Measurements from ENCODE around the gene ARID1B. TPM values are rescaled to one million over a fixed set of nuclear protein-coding genes. Genes with fewer than 3 reads are reported as not detected.

ARID1B gene
- total RNA-seq, 1 experiment from 2014 or later = 35.6 TPM

GRCh38 chr6:157181649-157182048 lies 404.5 kb downstream of the ARID1B start:
- H3K4me3 ChIP-seq (replicated peaks in 1 of 2; ENCODE audit: low read depth in 1 of 2, low read length in 2 of 2) = 0 out of 4 replicates have a peak overlapping the region, but pooled peaks of 1 of the 2 experiments have one; percentile 9
- intact Hi-C loops (cut with micrococcal nuclease) = loop anchor here (5.0 to 10.0 kb wide), 2 partner anchors 404 to 1007 kb away; partner anchors contain the start of gene ARID1B
- H3K9ac ChIP-seq (ENCODE audit: low read length) = peak overlapping the region; percentile 28; the same call in 1 of the 2 replicates
- no peaks in the 10 kb centered on the region for H3K27me3 ChIP-seq (ENCODE audit: insufficient read depth, low read length)
- BruUV-seq (replicated peaks) = no TSS peak
- H3K9me3 ChIP-seq (ENCODE audit: control insufficient read depth in 1 of 2, insufficient read depth in 1 of 2, low read depth in 1 of 2, low read length in 2 of 2) = no peaks in the 10 kb centered on the region
- no peaks in the 10 kb centered on the region for H3K79me2 ChIP-seq (ENCODE audit: insufficient read depth, low read length)
- RAD21 ChIA-PET (ENCODE audit: low non-redundant PET in 1 of 2, low total read pairs in 2 of 2, uncharacterized antibody in 2 of 2, unreplicated experiment in 2 of 2) = no interaction called here
- H4K20me1 ChIP-seq (ENCODE audit: insufficient read depth) = no peaks in the 10 kb centered on the region
- TF ChIP-seq MAX (IDR thresholded peaks at IDR 0.05) (no peak), SIN3A (IDR thresholded peaks at IDR 0.05; ENCODE audit: low read depth) (no peak), JUND (IDR thresholded peaks at IDR 0.05) (0 out of 2 replicates have a peak, but pooled peaks have one; percentile 19), FOSL1 (IDR thresholded peaks at IDR 0.05; ENCODE audit: low read depth) (peak; percentile 52; the same call in 1 of the 2 replicates)
- DNase-seq (ENCODE audit: low read depth, low spot score) (peak; percentile 37), ATAC-seq (peak; percentile 69)
- H3K4me1 ChIP-seq (ENCODE audit: control insufficient read depth in 1 of 2, insufficient read depth in 2 of 2, low read length in 2 of 2) = peaks cover 12 to 23% of the 10 kb centered on the region in 2 experiments; a peak in 3 of 4 replicates
- no peak overlapping the region for H3K27ac ChIP-seq (ENCODE audit: low read depth, low read length)
- peak overlapping the region; percentile 64 for H3K4me2 ChIP-seq (ENCODE audit: low read length)
- H3K9me2 ChIP-seq (ENCODE audit: insufficient read depth) = no peaks in the 10 kb centered on the region
- POLR2A ChIA-PET = no interaction called here
- H3K36me3 ChIP-seq (ENCODE audit: control insufficient read depth in 1 of 2, insufficient read depth in 2 of 2, low read length in 2 of 2) = no peaks in the 10 kb centered on the region
- CTCF ChIA-PET = interaction anchor here (1.2 kb wide), 1 partner anchor 136 kb away, joined by 4 read pairs; no protein-coding TSS in a partner anchor
- H2AFZ ChIP-seq (ENCODE audit: low read depth, low read length, poor library complexity, severe bottlenecking) = no peak overlapping the region

- H3K4me1 ChIP-seq (ENCODE audit: control insufficient read depth in 1 of 2, insufficient read depth in 2 of 2, low read length in 2 of 2) = peaks cover 12 to 23% of the 10 kb centered on the region in 2 experiments; a peak in 3 of 4 replicates
- POLR2A ChIA-PET = no interaction called here
- no peaks in the 10 kb centered on the region for H3K9me2 ChIP-seq (ENCODE audit: insufficient read depth)
- H3K36me3 ChIP-seq (ENCODE audit: control insufficient read depth in 1 of 2, insufficient read depth in 2 of 2, low read length in 2 of 2) = no peaks in the 10 kb centered on the region
- TF ChIP-seq EZH2phosphoT487 (IDR thresholded peaks at IDR 0.05; ENCODE audit: borderline replicate concordance) (no peak), CBX3 (IDR thresholded peaks at IDR 0.05; ENCODE audit: low read depth) (no peak), ZFX (IDR thresholded peaks at IDR 0.05) (no peak), CEBPB (IDR thresholded peaks at IDR 0.05; ENCODE audit: low read depth) (no peak), ZBTB33 (IDR thresholded peaks at IDR 0.05; ENCODE audit: extremely low read depth, insufficient replicate concordance, low read length) (no peak), SP1 (IDR thresholded peaks at IDR 0.05; ENCODE audit: low read depth) (no peak), YY1 (IDR thresholded peaks at IDR 0.05; ENCODE audit: extremely low read depth, insufficient replicate concordance, low read depth, low read length) (no peak), ATF3 (IDR thresholded peaks at IDR 0.05) (no peak)
- H4K20me1 ChIP-seq (ENCODE audit: insufficient read depth) = no peaks in the 10 kb centered on the region
- ATAC-seq (no peak), DNase-seq (ENCODE audit: low read depth, low spot score) (no peak)
- H3K79me2 ChIP-seq (ENCODE audit: insufficient read depth, low read length) = no peaks in the 10 kb centered on the region
- H3K9ac ChIP-seq (ENCODE audit: low read length) = no peak overlapping the region
- RAD21 ChIA-PET (ENCODE audit: low non-redundant PET in 1 of 2, low total read pairs in 2 of 2, uncharacterized antibody in 2 of 2, unreplicated experiment in 2 of 2) = no interaction called here
- H3K4me2 ChIP-seq (ENCODE audit: low read length) = no peak overlapping the region
- no TSS peak for BruUV-seq (replicated peaks)
- CTCF ChIA-PET = no interaction called here
- H2AFZ ChIP-seq (ENCODE audit: low read depth, low read length, poor library complexity, severe bottlenecking) = no peak overlapping the region
- no peaks in the 10 kb centered on the region for H3K9me3 ChIP-seq (ENCODE audit: control insufficient read depth in 1 of 2, insufficient read depth in 1 of 2, low read depth in 1 of 2, low read length in 2 of 2)
- intact Hi-C loops (cut with micrococcal nuclease) = loop anchor here (5.0 to 10.0 kb wide), 2 partner anchors 405 to 1008 kb away; partner anchors contain the start of gene ARID1B
- no peak overlapping the region for H3K27ac ChIP-seq (ENCODE audit: low read depth, low read length)
- no peaks in the 10 kb centered on the region for H3K27me3 ChIP-seq (ENCODE audit: insufficient read depth, low read length)
- no peak overlapping the region for H3K4me3 ChIP-seq (replicated peaks in 1 of 2; ENCODE audit: low read depth in 1 of 2, low read length in 2 of 2)
Measured at GRCh38 chr6:157182503-157183264, 405.5 kb downstream of the ARID1B start.
